Fibroblast of the aortic adventitia (primary cell): ENCODE data around the gene MGAT5. TPM values are rescaled to one million over a fixed set of nuclear protein-coding genes. Genes with fewer than 3 reads are reported as not detected.

ENCODE experiments used
- DNase-seq: peaks from one replicate; pipeline ENCODE4 v3.0.0-alpha.2; 2010; ENCODE audit warnings: low read depth
- H3K4me3 ChIP-seq: 2 replicates; pipeline ENCODE4 v1.5.1; 2011; ENCODE audit warnings: low read depth, mild to moderate bottlenecking, control low read depth, low read length, moderate library complexity
- CTCF ChIP-seq: IDR thresholded peaks from 2 replicates; pipeline ENCODE4 v1.5.1; 2011; ENCODE audit warnings: mild to moderate bottlenecking, low read length, control low read depth, inconsistent platforms; ENCODE audit not compliant: insufficient read depth
- total RNA-seq: library from RNA; depleted of rRNA; stranded (reverse); fragments of >200 nt; gene quantifications from 2 replicates; pipeline ENCODE4 v1.2.3, GENCODE V29; 2012; ENCODE audit warnings: low replicate concordance

Gene MGAT5
- total RNA-seq, 1 donor: 46.5 TPM

- no peak overlapping the region for H3K4me3 ChIP-seq
- DNase-seq: no peak
- no peak for TF ChIP-seq CTCF
Measured at GRCh38 chr2:134273256-134273983, 19.5 kb downstream of the MGAT5 start.

GRCh38 chr2:134274121-134274520 lies 20.2 kb downstream of the MGAT5 start:
- no peak overlapping the region for H3K4me3 ChIP-seq
- no peak for DNase-seq
- TF ChIP-seq CTCF: no peak

- no peak overlapping the region for H3K4me3 ChIP-seq
- DNase-seq: no peak
- TF ChIP-seq CTCF: no peak
Measured at GRCh38 chr2:134275058-134275862, 21.4 kb downstream of the MGAT5 start.

GRCh38 chr2:134276381-134277172 lies 22.7 kb downstream of the MGAT5 start:
- DNase-seq: no peak
- H3K4me3 ChIP-seq: no peak overlapping the region
- no peak for TF ChIP-seq CTCF

- H3K4me3 ChIP-seq: no peak overlapping the region
- no peak for TF ChIP-seq CTCF
- DNase-seq: no peak
Measured at GRCh38 chr2:134277223-134277622, 23.4 kb downstream of the MGAT5 start.

GRCh38 chr2:134278553-134278952 lies 24.7 kb downstream of the MGAT5 start:
- TF ChIP-seq CTCF: no peak
- DNase-seq: no peak
- no peak overlapping the region for H3K4me3 ChIP-seq
